ENCODE data around the gene LRRC7.

DNA sequence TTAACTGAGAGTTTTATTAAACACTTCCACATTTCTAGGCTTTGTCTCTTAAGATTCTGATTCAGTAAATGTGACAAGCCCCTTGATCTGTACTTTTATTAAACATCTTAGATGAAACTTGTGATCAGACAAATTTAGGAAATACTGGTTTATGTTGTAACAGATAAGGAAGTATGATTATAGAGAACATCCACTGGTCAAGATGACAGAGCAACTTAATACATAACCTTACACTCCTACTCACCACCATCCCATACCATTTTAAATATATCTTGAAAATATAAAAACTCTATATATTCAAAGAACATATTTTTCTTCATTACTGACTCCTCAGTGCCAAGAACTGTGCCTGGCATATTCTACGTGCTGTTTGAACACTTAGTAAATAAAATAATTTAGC lies 420.2 kb downstream of the LRRC7 start:
- no peak for TF ChIP-seq POLR2AphosphoS5 (IDR thresholded peaks at IDR 0.05; ENCODE audit: borderline replicate concordance, low read depth, low read length)
- TF ChIP-seq EZH2 (IDR thresholded peaks at IDR 0.05), result no peak

Measured in SK-N-MC (cell line).